ENCODE data around the gene GBP3.

GRCh38 chr1:89035080-89035479, 12.4 kb upstream of the GBP3 start:
- TF ChIP-seq, protein P1, sequence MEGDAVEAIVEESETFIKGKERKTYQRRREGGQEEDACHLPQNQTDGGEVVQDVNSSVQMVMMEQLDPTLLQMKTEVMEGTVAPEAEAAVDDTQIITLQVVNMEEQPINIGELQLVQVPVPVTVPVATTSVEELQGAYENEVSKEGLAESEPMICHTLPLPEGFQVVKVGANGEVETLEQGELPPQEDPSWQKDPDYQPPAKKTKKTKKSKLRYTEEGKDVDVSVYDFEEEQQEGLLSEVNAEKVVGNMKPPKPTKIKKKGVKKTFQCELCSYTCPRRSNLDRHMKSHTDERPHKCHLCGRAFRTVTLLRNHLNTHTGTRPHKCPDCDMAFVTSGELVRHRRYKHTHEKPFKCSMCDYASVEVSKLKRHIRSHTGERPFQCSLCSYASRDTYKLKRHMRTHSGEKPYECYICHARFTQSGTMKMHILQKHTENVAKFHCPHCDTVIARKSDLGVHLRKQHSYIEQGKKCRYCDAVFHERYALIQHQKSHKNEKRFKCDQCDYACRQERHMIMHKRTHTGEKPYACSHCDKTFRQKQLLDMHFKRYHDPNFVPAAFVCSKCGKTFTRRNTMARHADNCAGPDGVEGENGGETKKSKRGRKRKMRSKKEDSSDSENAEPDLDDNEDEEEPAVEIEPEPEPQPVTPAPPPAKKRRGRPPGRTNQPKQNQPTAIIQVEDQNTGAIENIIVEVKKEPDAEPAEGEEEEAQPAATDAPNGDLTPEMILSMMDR (IDR thresholded peaks at IDR 0.05; ENCODE audit: low read depth, low read length): no peak
- no peak for TF ChIP-seq EZH2phosphoT487 (IDR thresholded peaks at IDR 0.05; ENCODE audit: low read depth)

All from OCI-LY3 (cell line).